Measurements from ENCODE around the gene DCAF15. TPM values are rescaled to one million over a fixed set of nuclear protein-coding genes. Genes with fewer than 3 reads are reported as not detected.

DCAF15 gene
- total RNA-seq, 1 experiment from 2014 or later, result 39.1 TPM

GRCh38 chr19:13995878-13996765 lies 43.8 kb downstream of the DCAF15 start:
- H3K4me3 ChIP-seq, result no peak overlapping the region
- no peaks in the 10 kb centered on the region for H3K27me3 ChIP-seq
- peaks cover 9% of the 10 kb centered on the region for H3K9me3 ChIP-seq (replicated peaks)
- peaks cover 2% of the 10 kb centered on the region; the same call in 1 of the 2 replicates for H3K36me3 ChIP-seq
- no peaks in the 10 kb centered on the region for H3K4me1 ChIP-seq
- no peak for DNase-seq
- no peak overlapping the region for H3K27ac ChIP-seq

- peaks cover 2% of the 10 kb centered on the region; the same call in 1 of the 2 replicates for H3K36me3 ChIP-seq
- peaks cover 9% of the 10 kb centered on the region for H3K9me3 ChIP-seq (replicated peaks)
- no peak overlapping the region for H3K4me3 ChIP-seq
- H3K27ac ChIP-seq, result no peak overlapping the region
- no peaks in the 10 kb centered on the region for H3K4me1 ChIP-seq
- DNase-seq, result no peak
- no peaks in the 10 kb centered on the region for H3K27me3 ChIP-seq
Observed at GRCh38 chr19:13996928-13997630, 44.8 kb downstream of the DCAF15 start.

- Histone ChIP-seq H3K9me3 (replicated peaks) (peaks cover 9% of the 10 kb centered on the region), H3K4me3 (no peak overlapping the region), H3K27ac (no peak overlapping the region), H3K27me3 (no peaks in the 10 kb centered on the region), H3K4me1 (no peaks in the 10 kb centered on the region), H3K36me3 (peaks cover 2% of the 10 kb centered on the region; the same call in 1 of the 2 replicates)
- no peak for DNase-seq
Observed at GRCh38 chr19:13997631-13997962, 45.3 kb downstream of the DCAF15 start.

GRCh38 chr19:13998426-13998825 lies 46.1 kb downstream of the DCAF15 start:
- no peak for DNase-seq
- no peaks in the 10 kb centered on the region for H3K4me1 ChIP-seq
- peaks cover 9% of the 10 kb centered on the region for H3K9me3 ChIP-seq (replicated peaks)
- no peak overlapping the region for H3K27ac ChIP-seq
- peaks cover 2% of the 10 kb centered on the region; the same call in 1 of the 2 replicates for H3K36me3 ChIP-seq
- H3K27me3 ChIP-seq, result no peaks in the 10 kb centered on the region
- H3K4me3 ChIP-seq, result no peak overlapping the region

GRCh38 chr19:13999085-13999484 lies 46.8 kb downstream of the DCAF15 start:
- DNase-seq, result no peak
- Histone ChIP-seq H3K27ac (no peak overlapping the region), H3K36me3 (peaks cover 2% of the 10 kb centered on the region; the same call in 1 of the 2 replicates), H3K4me1 (no peaks in the 10 kb centered on the region), H3K4me3 (no peak overlapping the region), H3K9me3 (replicated peaks) (peaks cover 9% of the 10 kb centered on the region), H3K27me3 (no peaks in the 10 kb centered on the region)

- Histone ChIP-seq H3K27me3 (no peaks in the 10 kb centered on the region), H3K36me3 (peaks cover 2% of the 10 kb centered on the region; the same call in 1 of the 2 replicates), H3K4me1 (no peaks in the 10 kb centered on the region), H3K4me3 (no peak overlapping the region), H3K27ac (no peak overlapping the region), H3K9me3 (replicated peaks) (peaks cover 9% of the 10 kb centered on the region)
- no peak for DNase-seq
Observed at GRCh38 chr19:14000691-14001375, 48.5 kb downstream of the DCAF15 start.

GRCh38 chr19:14002571-14003250 lies 50.4 kb downstream of the DCAF15 start:
- Histone ChIP-seq H3K36me3 (peaks cover 2% of the 10 kb centered on the region; the same call in 1 of the 2 replicates), H3K27me3 (no peaks in the 10 kb centered on the region), H3K4me3 (no peak overlapping the region), H3K9me3 (replicated peaks) (peaks cover 9% of the 10 kb centered on the region), H3K4me1 (no peaks in the 10 kb centered on the region), H3K27ac (no peak overlapping the region)
- DNase-seq, result peak in 1 of 2 experiments; percentile 37

- H3K27me3 ChIP-seq, result no peaks in the 10 kb centered on the region
- H3K4me3 ChIP-seq, result no peak overlapping the region
- H3K36me3 ChIP-seq, result peaks cover 2% of the 10 kb centered on the region; the same call in 1 of the 2 replicates
- no peak for DNase-seq
- H3K27ac ChIP-seq, result no peak overlapping the region
- no peaks in the 10 kb centered on the region for H3K4me1 ChIP-seq
- H3K9me3 ChIP-seq (replicated peaks), result peaks cover 9% of the 10 kb centered on the region
Observed at GRCh38 chr19:14003251-14004055, 51.1 kb downstream of the DCAF15 start.

GRCh38 chr19:14004619-14005348 lies 52.5 kb downstream of the DCAF15 start:
- DNase-seq, result no peak
- Histone ChIP-seq H3K4me1 (no peaks in the 10 kb centered on the region), H3K27ac (no peak overlapping the region), H3K36me3 (peaks cover under 1% of the 10 kb centered on the region; the same call in 1 of the 2 replicates), H3K4me3 (no peak overlapping the region), H3K27me3 (no peaks in the 10 kb centered on the region), H3K9me3 (replicated peaks) (no peaks in the 10 kb centered on the region)

- no peaks in the 10 kb centered on the region for H3K9me3 ChIP-seq (replicated peaks)
- H3K4me3 ChIP-seq, result peak overlapping the region; percentile 63
- H3K27ac ChIP-seq, result peak overlapping the region; percentile 77
- H3K27me3 ChIP-seq, result no peaks in the 10 kb centered on the region
- no peaks in the 10 kb centered on the region for H3K4me1 ChIP-seq
- peak; percentile 93 for DNase-seq
- no peaks in the 10 kb centered on the region for H3K36me3 ChIP-seq
Observed at GRCh38 chr19:14005349-14006084, 53.2 kb downstream of the DCAF15 start.

- H3K27ac ChIP-seq, result peak within 1 kb of the TSS; percentile 77
- no peaks in the 10 kb centered on the region for H3K27me3 ChIP-seq
- H3K4me3 ChIP-seq, result peak within 1 kb of the TSS; percentile 63
- no peaks in the 10 kb centered on the region for H3K36me3 ChIP-seq
- H3K9me3 ChIP-seq (replicated peaks), result no peaks in the 10 kb centered on the region
- H3K4me1 ChIP-seq, result no peaks in the 10 kb centered on the region
- peak; percentile 100 for DNase-seq
Observed at GRCh38 chr19:14006085-14006765, 53.9 kb downstream of the DCAF15 start, which contains the start of gene RFX1. RFX1 (minus strand) TSS chr19:14006320; CDS start chr19:13993843, 12,477 bp downstream.

Data from SJCRH30 (cell line).